Measurements from ENCODE around the gene TTBK1. TPM values are rescaled to one million over a fixed set of nuclear protein-coding genes. Genes with fewer than 3 reads are reported as not detected.
A peak's percentile ranks its signal among the peaks of the same experiment; 100 is the strongest.

The TTBK1 gene
- total RNA-seq, 2 donors from 2014 or later: 0.05 to 0.16 TPM

DNA sequence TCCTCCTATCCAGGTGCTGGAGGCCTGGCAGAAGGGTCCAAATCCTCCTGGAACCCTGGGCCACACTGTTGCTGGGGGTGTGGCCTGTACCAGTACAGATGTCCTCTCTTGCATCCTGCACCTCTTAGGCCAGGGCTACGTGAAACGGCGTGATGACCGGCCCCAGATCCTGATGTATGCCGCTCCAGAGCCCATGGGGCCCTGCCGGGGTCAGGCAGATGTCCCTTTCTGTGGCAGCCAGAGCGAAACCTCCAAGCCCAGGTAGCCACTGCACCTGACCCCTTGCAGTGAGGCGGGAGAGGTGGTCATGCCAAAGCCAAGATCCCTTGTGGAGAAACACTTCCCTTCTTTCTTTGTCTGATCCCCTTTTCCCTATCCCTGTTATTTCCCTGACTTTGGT, 28.2 kb upstream of the TTBK1 start:
- ATAC-seq: no peak
- Mint-ChIP-seq H3K4me1 (peaks cover 7% of the 10 kb centered on the region), H3K27me3 (no peaks in the 10 kb centered on the region), H3K4me3 (no peak overlapping the region), H3K36me3 (ENCODE audit: low read depth) (peaks cover 6% of the 10 kb centered on the region), H3K27ac (no peak overlapping the region)
- H3K9me3 ChIP-seq (ENCODE audit: control insufficient read depth, low read length, poor library complexity, severe bottlenecking): no peaks in the 10 kb centered on the region
- no peak for DNase-seq

DNA sequence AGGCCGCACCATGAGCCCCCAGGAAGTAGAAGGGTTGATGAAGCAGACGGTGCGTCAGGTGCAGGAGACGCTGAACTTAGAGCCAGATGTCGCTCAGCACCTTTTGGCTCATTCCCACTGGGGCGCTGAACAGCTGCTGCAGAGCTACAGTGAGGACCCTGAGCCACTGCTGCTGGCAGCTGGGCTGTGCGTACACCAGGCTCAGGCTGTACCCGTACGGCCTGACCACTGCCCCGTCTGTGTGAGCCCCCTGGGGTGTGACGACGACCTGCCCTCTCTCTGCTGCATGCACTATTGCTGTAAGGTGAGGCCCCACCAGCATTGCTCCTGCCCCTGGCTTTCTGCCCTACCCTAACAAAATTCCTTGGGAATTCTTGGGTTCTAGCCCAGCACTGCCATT, 27.1 kb upstream of the TTBK1 start:
- Mint-ChIP-seq H3K27me3 (no peaks in the 10 kb centered on the region), H3K4me3 (no peak overlapping the region), H3K27ac (no peak overlapping the region), H3K4me1 (peaks cover 11% of the 10 kb centered on the region), H3K36me3 (ENCODE audit: low read depth) (peaks cover 10% of the 10 kb centered on the region)
- no peak for DNase-seq
- no peak for ATAC-seq
- no peaks in the 10 kb centered on the region for H3K9me3 ChIP-seq (ENCODE audit: control insufficient read depth, low read length, poor library complexity, severe bottlenecking)

DNA sequence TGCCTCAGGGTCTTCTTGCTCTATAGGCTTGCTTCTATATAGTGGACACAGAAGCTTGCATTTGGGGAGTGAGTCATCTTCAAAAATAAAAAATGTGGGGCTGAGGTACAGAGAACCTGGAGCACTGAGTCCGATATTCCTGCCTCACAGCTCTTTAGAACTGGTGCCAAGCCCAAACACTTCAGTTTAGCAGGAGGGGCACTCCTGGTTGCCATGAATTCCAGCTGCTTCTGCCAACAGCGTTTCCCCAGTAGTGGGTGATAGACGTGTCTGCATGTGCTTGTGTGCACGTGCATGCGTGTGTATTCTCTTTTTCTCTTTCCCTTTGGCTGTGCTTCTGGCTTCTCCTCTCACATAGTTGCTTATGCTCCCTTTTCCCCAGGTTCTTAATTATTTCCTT, 25.9 kb upstream of the TTBK1 start:
- ATAC-seq (no peak), DNase-seq (no peak)
- Mint-ChIP-seq H3K27ac (peak overlapping the region; percentile 47), H3K36me3 (ENCODE audit: low read depth) (peaks cover 10% of the 10 kb centered on the region), H3K4me3 (no peak overlapping the region), H3K27me3 (no peaks in the 10 kb centered on the region), H3K4me1 (peaks cover 15% of the 10 kb centered on the region)
- no peaks in the 10 kb centered on the region for H3K9me3 ChIP-seq (ENCODE audit: control insufficient read depth, low read length, poor library complexity, severe bottlenecking)

DNA sequence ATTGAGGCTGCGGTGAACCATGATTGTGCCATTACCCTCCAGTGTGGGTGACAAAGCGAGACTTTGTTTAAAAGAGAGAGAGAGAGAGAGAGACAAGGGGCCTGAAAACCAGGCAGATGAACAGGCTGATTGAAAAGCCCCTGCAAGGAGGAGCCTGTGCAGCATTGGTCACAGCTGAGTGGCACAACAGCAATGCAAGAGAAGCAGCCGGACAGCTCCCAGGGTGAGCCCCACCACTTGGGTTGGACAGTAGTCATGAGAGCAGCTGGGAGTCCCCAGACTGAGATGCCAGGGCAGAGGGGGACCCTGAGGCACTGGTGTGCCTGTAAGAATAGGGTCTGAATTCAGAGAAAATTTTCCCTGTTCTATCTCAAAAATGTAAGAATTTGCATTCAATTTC, 24.2 kb upstream of the TTBK1 start:
- no peak for DNase-seq
- no peak for ATAC-seq
- H3K4me1 Mint-ChIP-seq: peaks cover 22% of the 10 kb centered on the region
- no peak overlapping the region for H3K4me3 Mint-ChIP-seq
- peaks cover 12% of the 10 kb centered on the region for H3K36me3 Mint-ChIP-seq (ENCODE audit: low read depth)
- peak overlapping the region; percentile 89 for H3K27ac Mint-ChIP-seq
- no peaks in the 10 kb centered on the region for H3K9me3 ChIP-seq (ENCODE audit: control insufficient read depth, low read length, poor library complexity, severe bottlenecking)
- H3K27me3 Mint-ChIP-seq: no peaks in the 10 kb centered on the region

DNA sequence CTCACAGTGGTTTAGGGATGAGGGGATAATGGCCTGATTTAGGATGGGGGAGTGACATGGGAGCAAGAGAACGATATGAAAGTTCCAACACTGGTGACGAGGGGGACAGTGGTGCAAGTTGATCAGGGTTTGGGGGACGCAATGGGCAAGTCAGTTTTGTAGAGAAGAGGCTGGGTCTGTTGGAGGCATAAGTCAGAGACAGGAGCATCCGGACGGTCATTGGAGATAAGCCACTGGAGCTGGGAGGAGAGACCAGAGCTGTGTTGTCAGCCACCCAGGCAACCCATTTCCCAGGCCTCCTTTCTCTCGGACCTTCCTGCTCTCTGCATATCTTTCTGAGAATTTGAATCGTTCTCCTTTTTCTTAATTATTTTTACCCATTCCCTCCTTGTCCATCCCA, 23.5 kb upstream of the TTBK1 start:
- Mint-ChIP-seq H3K36me3 (ENCODE audit: low read depth) (peaks cover 12% of the 10 kb centered on the region), H3K27me3 (no peaks in the 10 kb centered on the region), H3K4me3 (no peak overlapping the region), H3K27ac (peak overlapping the region; percentile 99), H3K4me1 (peaks cover 27% of the 10 kb centered on the region)
- ATAC-seq (no peak), DNase-seq (no peak)
- H3K9me3 ChIP-seq (ENCODE audit: control insufficient read depth, low read length, poor library complexity, severe bottlenecking): no peaks in the 10 kb centered on the region

DNA sequence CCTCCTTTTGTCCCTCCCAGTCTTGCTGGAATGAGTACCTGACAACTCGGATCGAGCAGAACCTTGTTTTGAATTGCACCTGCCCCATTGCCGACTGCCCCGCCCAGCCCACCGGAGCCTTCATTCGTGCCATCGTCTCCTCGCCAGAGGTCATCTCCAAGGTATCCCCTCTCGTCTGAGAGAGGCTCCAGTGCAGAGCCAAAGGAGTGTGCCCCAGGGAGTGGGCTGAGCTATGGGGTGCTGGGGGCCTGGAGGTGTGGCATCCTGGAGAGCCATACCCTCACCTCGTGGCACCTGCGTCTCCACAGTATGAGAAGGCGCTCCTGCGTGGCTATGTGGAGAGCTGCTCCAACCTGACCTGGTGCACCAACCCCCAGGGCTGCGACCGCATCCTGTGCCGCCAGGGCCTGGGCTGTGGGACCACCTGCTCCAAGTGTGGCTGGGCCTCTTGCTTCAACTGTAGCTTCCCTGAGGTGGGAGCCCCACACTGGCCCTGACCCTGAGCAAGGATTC, 22.8 kb upstream of the TTBK1 start:
- no peaks in the 10 kb centered on the region for H3K9me3 ChIP-seq (ENCODE audit: control insufficient read depth, low read length, poor library complexity, severe bottlenecking)
- Mint-ChIP-seq H3K4me1 (peaks cover 29% of the 10 kb centered on the region), H3K27me3 (no peaks in the 10 kb centered on the region), H3K27ac (peak overlapping the region; percentile 99), H3K4me3 (no peak overlapping the region), H3K36me3 (ENCODE audit: low read depth) (peaks cover 9% of the 10 kb centered on the region)
- DNase-seq: no peak
- ATAC-seq: no peak

DNA sequence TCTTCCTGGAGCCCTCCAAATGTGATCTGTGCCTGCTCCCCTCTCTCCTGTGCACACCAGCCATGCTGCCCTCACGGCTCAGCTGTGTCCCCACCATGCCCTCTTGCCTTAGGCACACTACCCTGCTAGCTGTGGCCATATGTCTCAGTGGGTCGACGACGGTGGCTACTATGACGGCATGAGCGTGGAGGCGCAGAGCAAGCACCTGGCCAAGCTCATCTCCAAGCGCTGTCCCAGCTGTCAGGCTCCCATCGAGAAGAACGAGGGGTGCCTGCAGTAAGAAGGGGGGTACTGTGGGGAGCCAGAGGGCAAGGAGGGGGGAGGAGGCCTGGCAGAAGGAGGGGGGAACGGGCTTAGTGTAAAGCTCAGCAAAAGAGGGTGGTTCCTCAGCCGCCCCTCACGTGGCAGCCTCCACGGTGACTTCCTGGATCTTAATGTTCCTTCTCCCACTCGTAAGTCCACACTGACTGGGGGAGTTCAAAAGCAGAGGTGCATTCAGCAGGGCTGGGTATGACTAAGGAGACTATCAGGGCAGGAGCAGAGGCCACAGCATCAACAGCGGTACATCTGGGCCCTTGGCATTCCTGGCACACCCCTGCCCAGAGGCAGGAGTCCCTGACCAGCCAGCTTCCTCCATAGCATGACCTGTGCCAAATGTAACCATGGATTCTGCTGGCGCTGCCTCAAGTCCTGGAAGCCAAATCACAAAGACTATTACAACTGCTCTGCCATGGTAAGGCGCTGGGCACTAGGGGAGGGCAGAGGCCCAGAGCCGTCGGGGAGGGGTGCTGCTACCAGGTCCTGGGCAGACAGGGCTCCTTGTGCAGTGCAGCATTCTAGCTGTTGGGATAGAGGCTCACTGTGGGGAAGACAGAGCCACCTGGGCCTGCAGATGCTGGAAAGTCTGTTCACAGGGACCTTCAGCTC, 22.0 kb upstream of the TTBK1 start:
- Mint-ChIP-seq H3K36me3 (ENCODE audit: low read depth) (peaks cover 9% of the 10 kb centered on the region), H3K27me3 (no peaks in the 10 kb centered on the region), H3K4me1 (peaks cover 30% of the 10 kb centered on the region), H3K4me3 (peak overlapping the region; percentile 45), H3K27ac (peak overlapping the region; percentile 99)
- no peak for ATAC-seq
- H3K9me3 ChIP-seq (ENCODE audit: control insufficient read depth, low read length, poor library complexity, severe bottlenecking): no peaks in the 10 kb centered on the region
- DNase-seq: no peak

DNA sequence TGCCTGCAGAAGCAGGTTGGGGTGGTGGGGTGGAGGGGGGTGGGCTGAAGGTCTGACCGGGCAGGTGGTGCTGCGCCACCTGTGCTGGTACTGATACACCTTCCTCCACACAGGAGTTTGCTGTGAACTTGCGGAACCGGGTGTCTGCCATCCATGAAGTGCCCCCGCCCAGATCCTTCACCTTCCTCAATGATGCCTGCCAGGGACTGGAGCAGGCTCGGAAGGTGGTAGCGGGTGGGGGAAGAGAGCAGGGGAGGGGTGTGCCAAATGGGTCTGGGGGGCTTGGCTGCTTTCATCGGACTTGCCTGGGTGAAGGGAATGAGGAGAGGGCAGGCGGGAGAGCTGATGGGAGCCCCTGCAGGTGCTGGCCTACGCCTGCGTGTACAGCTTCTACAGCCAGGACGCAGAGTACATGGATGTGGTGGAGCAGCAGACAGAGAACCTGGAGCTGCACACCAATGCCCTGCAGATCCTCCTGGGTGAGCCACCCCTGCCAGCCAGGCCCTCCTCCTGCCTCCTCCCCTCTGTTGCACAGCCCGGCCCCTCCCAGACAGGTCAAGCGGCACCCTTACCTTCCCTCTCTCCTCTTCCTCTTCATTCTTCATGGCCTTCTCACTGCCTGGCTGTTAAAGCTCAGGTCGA, 20.7 kb upstream of the TTBK1 start:
- DNase-seq (no peak), ATAC-seq (no peak)
- H3K4me3 Mint-ChIP-seq: peak overlapping the region; percentile 80
- H3K9me3 ChIP-seq (ENCODE audit: control insufficient read depth, low read length, poor library complexity, severe bottlenecking): no peaks in the 10 kb centered on the region
- peaks cover 30% of the 10 kb centered on the region for H3K4me1 Mint-ChIP-seq
- peak overlapping the region; percentile 99 for H3K27ac Mint-ChIP-seq
- H3K36me3 Mint-ChIP-seq (ENCODE audit: low read depth): peaks cover 7% of the 10 kb centered on the region
- no peaks in the 10 kb centered on the region for H3K27me3 Mint-ChIP-seq

DNA sequence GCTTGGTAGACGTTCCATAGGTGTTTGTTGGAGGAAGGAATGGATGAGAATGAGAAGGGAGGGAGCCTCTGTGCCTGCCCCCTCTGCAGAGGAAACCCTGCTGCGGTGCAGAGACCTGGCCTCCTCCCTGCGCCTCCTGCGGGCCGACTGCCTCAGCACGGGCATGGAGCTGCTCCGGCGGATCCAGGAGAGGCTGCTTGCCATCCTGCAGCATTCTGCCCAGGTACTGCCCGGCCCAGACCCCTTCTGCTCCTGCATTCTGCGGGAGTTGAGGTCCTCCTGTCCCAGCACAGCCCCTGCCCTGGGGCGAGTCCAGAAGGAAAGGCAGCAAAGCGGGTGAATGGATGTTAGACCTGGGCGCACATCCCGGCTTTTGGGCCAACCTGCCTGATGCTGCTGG, 20.1 kb upstream of the TTBK1 start:
- peaks cover 5% of the 10 kb centered on the region for H3K36me3 Mint-ChIP-seq (ENCODE audit: low read depth)
- H3K4me3 Mint-ChIP-seq: peak overlapping the region; percentile 80
- H3K4me1 Mint-ChIP-seq: peaks cover 32% of the 10 kb centered on the region
- H3K27me3 Mint-ChIP-seq: no peaks in the 10 kb centered on the region
- no peaks in the 10 kb centered on the region for H3K9me3 ChIP-seq (ENCODE audit: control insufficient read depth, low read length, poor library complexity, severe bottlenecking)
- ATAC-seq (no peak), DNase-seq (no peak)
- H3K27ac Mint-ChIP-seq: peak overlapping the region; percentile 99

DNA sequence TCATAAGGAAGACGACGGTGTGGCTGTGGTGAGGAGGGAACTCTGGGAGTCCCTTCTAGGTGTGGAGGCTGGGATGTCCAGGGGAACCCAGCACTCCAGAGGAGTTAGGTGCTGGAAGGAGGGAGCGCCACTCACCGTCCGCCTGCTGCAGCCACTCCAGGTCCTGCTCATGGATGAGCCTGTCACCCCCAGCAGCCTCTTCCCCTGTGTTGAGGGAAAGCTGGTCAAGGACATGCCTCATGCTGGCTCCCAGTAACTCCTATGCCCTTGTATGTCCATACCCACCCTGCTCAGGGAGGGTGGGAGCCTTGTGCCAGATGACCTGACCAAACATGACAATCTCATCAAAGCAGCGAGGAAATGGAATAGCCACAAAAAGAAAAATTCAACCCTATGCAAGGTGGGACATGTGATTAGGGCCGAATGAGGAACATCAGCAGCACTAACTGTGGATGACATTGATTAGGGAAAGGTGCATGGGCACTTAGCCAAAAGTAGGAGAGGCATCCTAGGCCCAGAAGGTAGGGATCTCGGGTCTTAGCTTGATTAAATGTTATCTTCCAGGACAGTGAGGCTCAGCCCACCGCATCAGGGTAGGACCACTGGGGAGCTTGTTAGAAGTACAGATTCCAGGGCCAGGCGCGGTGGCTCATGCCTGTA, 17.0 kb upstream of the TTBK1 start:
- Mint-ChIP-seq H3K4me1 (peaks cover 35% of the 10 kb centered on the region), H3K4me3 (peak overlapping the region; percentile 33), H3K27ac (peak overlapping the region; percentile 99), H3K36me3 (ENCODE audit: low read depth) (peaks cover 2% of the 10 kb centered on the region), H3K27me3 (no peaks in the 10 kb centered on the region)
- DNase-seq: no peak
- ATAC-seq: no peak
- H3K9me3 ChIP-seq (ENCODE audit: control insufficient read depth, low read length, poor library complexity, severe bottlenecking): no peaks in the 10 kb centered on the region

DNA sequence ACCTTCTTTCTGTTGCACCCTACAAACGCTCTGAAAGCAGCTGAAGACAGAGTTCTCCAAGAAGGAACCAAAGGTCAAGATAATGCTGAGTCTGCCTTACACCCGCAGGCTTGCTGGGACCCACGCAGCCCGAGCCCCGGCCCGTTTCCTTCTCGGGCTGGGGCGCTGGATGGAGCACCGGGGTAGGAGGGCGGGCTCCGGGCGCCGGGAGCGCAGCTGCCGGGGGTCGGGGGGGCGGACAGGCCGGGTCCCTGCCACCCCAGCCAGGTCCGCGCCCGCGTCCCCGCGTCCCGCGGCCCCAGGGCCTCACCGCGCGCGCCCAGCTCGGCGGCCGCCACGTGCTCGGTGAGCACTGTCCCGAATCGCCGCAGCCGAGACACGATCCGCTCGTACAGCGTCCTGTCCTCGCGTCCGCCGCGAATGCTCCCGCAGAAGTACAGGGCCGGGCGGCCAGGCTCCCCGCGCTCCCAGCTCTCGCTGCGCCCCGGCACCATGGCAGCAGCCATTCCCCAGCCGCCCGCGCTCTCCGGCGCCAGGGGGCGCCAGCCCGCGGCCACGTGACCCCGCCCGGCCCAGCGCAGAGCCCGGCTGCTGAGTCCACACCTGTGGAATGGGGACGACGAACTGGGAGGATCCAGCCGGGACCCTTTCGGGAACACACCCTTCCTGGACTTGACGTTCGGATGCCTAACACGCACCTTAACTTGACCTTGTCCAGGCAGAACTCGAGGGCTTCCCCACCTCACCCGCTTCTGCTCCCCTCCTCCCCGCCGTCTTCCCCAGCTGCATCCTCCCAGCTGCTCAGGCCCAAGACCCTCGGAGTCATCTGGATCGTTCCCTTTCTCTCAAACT, 14.1 kb upstream of the TTBK1 start, which contains the start of gene DNPH1:
TSS of gene DNPH1 (minus strand) at position 531 of the 852 bp plus-strand sequence. CDS start at position 506, 25 bp downstream.
- H3K27ac Mint-ChIP-seq: peak within 1 kb of the TSS; percentile 99
- peak; percentile 75 for ATAC-seq
- H3K4me1 Mint-ChIP-seq: peaks cover 21% of the 10 kb centered on the region
- DNase-seq: peak; percentile 73 to 85 (median 77)
- peaks cover 9% of the 10 kb centered on the region for H3K27me3 Mint-ChIP-seq
- peak within 1 kb of the TSS; percentile 94 for H3K4me3 Mint-ChIP-seq
- H3K9me3 ChIP-seq (ENCODE audit: control insufficient read depth, low read length, poor library complexity, severe bottlenecking): no peaks in the 10 kb centered on the region
- H3K36me3 Mint-ChIP-seq (ENCODE audit: low read depth): no peaks in the 10 kb centered on the region

DNA sequence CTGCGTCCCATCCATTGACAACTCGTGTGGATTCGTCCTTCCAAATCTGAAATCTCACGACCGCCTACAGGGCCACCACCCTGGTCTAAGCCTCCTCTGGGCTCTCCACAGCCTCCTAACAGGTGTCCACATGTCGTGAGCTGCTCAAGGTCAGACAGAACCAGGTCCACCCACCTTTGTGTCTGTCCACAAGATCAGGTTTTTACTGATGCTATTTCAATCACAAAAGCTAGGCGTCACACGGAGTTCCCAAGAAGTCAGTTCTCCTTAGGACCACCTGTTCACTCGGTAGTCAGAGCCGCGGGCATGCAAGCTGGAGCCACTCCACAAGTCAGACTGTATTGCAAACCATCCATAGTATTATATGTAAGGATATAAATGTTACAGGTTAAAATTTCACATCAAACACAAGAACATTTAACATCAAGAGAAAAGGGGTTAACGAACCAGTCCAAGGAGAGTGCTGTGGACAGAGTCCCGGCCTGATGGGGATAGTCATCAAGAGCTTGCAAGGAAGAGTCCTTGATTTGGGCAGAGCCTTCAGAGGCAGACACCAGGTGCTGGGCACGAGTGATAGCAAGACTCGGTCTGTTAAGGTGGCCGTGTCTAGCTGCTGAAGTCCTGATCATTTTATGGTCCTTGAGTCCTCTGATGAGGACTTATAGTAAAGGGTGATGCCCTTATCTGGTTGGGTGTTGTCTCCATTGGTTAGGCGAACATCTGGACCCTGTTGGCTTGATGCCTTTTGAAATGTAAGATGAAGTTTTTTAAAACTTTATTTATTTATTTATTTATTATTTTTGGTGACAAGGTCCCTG, 13.3 kb upstream of the TTBK1 start:
- Mint-ChIP-seq H3K36me3 (ENCODE audit: low read depth) (no peaks in the 10 kb centered on the region), H3K27me3 (peaks cover 9% of the 10 kb centered on the region), H3K27ac (peak overlapping the region; percentile 89), H3K4me1 (peaks cover 18% of the 10 kb centered on the region), H3K4me3 (peak overlapping the region; percentile 94)
- no peak for DNase-seq
- no peak for ATAC-seq
- no peaks in the 10 kb centered on the region for H3K9me3 ChIP-seq (ENCODE audit: control insufficient read depth, low read length, poor library complexity, severe bottlenecking)

Measured in T-helper 17 cell (primary cell).